A673 (cell line): ENCODE results near the gene MAP2K6.

Experiments
- CTCF ChIP-seq: fragments of 300-800, 200-600 bp; sonication (generic); conservative IDR thresholded peaks from 2 replicates; pipeline ENCODE4 v1.5.1; 2017; ENCODE audit warnings: low read depth, mild to moderate bottlenecking, antibody characterized with exemption, low read length, moderate library complexity, mixed read lengths
- EZH2 ChIP-seq: fragments of 200-600 bp; sonication (generic); IDR thresholded peaks from 2 replicates; pipeline ENCODE4 v1.6.1; 2017; ENCODE audit warnings: borderline replicate concordance, low read depth, mild to moderate bottlenecking, mixed read lengths, antibody characterized with exemption, low read length; ENCODE audit not compliant: poor library complexity, severe bottlenecking

- TF ChIP-seq CTCF, result no peak
- TF ChIP-seq EZH2, result no peak
Observed at GRCh38 chr17:69557339-69557738, 142.8 kb downstream of the MAP2K6 start.
